GM23338 (cell line): ENCODE data around the gene IFTAP. TPM values are rescaled to one million over a fixed set of nuclear protein-coding genes. Genes with fewer than 3 reads are reported as not detected.

Experiments used
- ATAC-seq: fragments of 200-7000 bp; cut with Tn5 transposase; 3 replicates; pipeline ENCODE4 v1.9.1; 2020
- DNase-seq: peaks from one replicate; pipeline ENCODE4 v3.0.0-alpha.2; 2015; ENCODE audit warnings: low spot score
- H2AFZ ChIP-seq: fragments of 200-600 bp; sonication (generic); 2 replicates; pipeline ENCODE4 v1.8.0; 2016; ENCODE audit warnings: antibody characterized with exemption, mild to moderate bottlenecking, moderate library complexity
- H3F3A ChIP-seq: fragments of 200-600 bp; sonication (generic); replicated peaks from 2 replicates; pipeline ENCODE4 v1.8.0; 2017; ENCODE audit warnings: antibody characterized with exemption, mixed run types, low read depth
- H3K27ac ChIP-seq: fragments of 200-600 bp; sonication (generic); 2 replicates; pipeline ENCODE4 v1.6.1; 2016; ENCODE audit warnings: low read depth
- H3K27me3 ChIP-seq: fragments of 200-600 bp; sonication (generic); 2 replicates; pipeline ENCODE4 v1.8.0; 2016; ENCODE audit warnings: mild to moderate bottlenecking, mixed run types, moderate library complexity; ENCODE audit not compliant: insufficient read depth
- H3K36me3 ChIP-seq: fragments of 200-600 bp; sonication (generic); 2 replicates; pipeline ENCODE4 v1.8.0; 2016; ENCODE audit warnings: mild to moderate bottlenecking; ENCODE audit not compliant: insufficient read depth
- H3K4me1 ChIP-seq: fragments of 200-600 bp; sonication (generic); 2 replicates; pipeline ENCODE4 v1.8.0; 2016; ENCODE audit warnings: mild to moderate bottlenecking, moderate library complexity; ENCODE audit not compliant: insufficient read depth
- H3K4me2 ChIP-seq: fragments of 200-600 bp; sonication (generic); 2 replicates; pipeline ENCODE4 v1.7.1; 2017; ENCODE audit warnings: mixed run types
- H3K4me3 ChIP-seq: fragments of 200-600 bp; sonication (generic); 2 replicates; pipeline ENCODE4 v1.6.1; 2016; ENCODE audit warnings: mixed run types
- H3K79me2 ChIP-seq: fragments of 200-600 bp; sonication (generic); replicated peaks from 2 replicates; pipeline ENCODE4 v1.8.0; 2017; ENCODE audit warnings: mild to moderate bottlenecking; ENCODE audit not compliant: insufficient read depth
- H3K9me2 ChIP-seq: fragments of 200-600 bp; sonication (generic); 2 replicates; pipeline ENCODE4 v1.8.0; 2017; ENCODE audit not compliant: insufficient read depth
- H4K20me1 ChIP-seq: fragments of 200-600 bp; sonication (generic); replicated peaks from 2 replicates; pipeline ENCODE4 v1.8.0; 2017; ENCODE audit warnings: mild to moderate bottlenecking; ENCODE audit not compliant: insufficient read depth
- H3K27ac Mint-ChIP-seq: 2 replicates; pipeline ENCODE4 v1.8.0; 2020; ENCODE audit warnings: inconsistent platforms, mild to moderate bottlenecking, moderate library complexity, mixed read lengths
- H3K27me3 Mint-ChIP-seq: 3 replicates; pipeline ENCODE4 v1.8.0; 2022; ENCODE audit warnings: low read depth, mild to moderate bottlenecking, moderate library complexity, mixed read lengths, inconsistent platforms; ENCODE audit not compliant: insufficient read depth, poor library complexity
- H3K36me3 Mint-ChIP-seq: 3 replicates; pipeline ENCODE4 v1.8.0; 2021; ENCODE audit warnings: low read depth, mild to moderate bottlenecking, inconsistent platforms, moderate library complexity, mixed read lengths
- H3K4me1 Mint-ChIP-seq: 3 replicates; pipeline ENCODE4 v1.8.0; 2020; ENCODE audit warnings: mild to moderate bottlenecking, inconsistent platforms, mixed read lengths
- H3K4me3 Mint-ChIP-seq: 3 replicates; pipeline ENCODE4 v1.8.0; 2021; ENCODE audit warnings: moderate library complexity, mild to moderate bottlenecking, inconsistent platforms, mixed read lengths
- H3K9me3 Mint-ChIP-seq: 3 replicates; pipeline ENCODE4 v1.8.0; 2020; ENCODE audit warnings: moderate library complexity, mild to moderate bottlenecking, inconsistent platforms, mixed read lengths
- CREB1 ChIP-seq: fragments of 250-450 bp; sonication (Bioruptor Pico); IDR thresholded peaks from 2 replicates; pipeline ENCODE4 v1.5.0; 2020; ENCODE audit warnings: low read depth, mild to moderate bottlenecking, moderate library complexity
- JUNB ChIP-seq: IDR thresholded peaks from one replicate; pipeline ENCODE4 v1.6.1; 2016; ENCODE audit warnings: antibody characterized with exemption; ENCODE audit not compliant: unreplicated experiment
- NANOG ChIP-seq: IDR thresholded peaks from 2 replicates; pipeline ENCODE4 v1.6.1; 2016; ENCODE audit warnings: antibody characterized with exemption, borderline replicate concordance
- polyA plus RNA-seq: library from polyadenylated mRNA; unstranded; fragments of >200 nt; fragmentation: Nextera tagmentation; extraction: Ambion mirVana; gene quantifications from 2 replicates; pipeline ENCODE4 v1.2.1, GENCODE V29; 2016
- total RNA-seq: library from RNA; depleted of rRNA; stranded (reverse); fragments of >200 nt; shearing (Covaris generic); gene quantifications from 2 replicates; pipeline ENCODE4 v1.2.3, GENCODE V29; 2014
- TF ChIP-seq, protein P1 (sequence below): IDR thresholded peaks from one replicate; pipeline ENCODE4 v1.6.1; 2018; ENCODE audit warnings: antibody characterized with exemption; ENCODE audit not compliant: unreplicated experiment
- TF ChIP-seq, protein P2 (sequence below): fragments of 250-450 bp; sonication (Bioruptor Pico); IDR thresholded peaks from 2 replicates; pipeline ENCODE4 v1.5.0; 2020; ENCODE audit warnings: mild to moderate bottlenecking, moderate library complexity

The IFTAP gene
- total and polyA plus RNA-seq, 2 experiments from 2014 or later: 17.1 to 39.1 TPM

DNA sequence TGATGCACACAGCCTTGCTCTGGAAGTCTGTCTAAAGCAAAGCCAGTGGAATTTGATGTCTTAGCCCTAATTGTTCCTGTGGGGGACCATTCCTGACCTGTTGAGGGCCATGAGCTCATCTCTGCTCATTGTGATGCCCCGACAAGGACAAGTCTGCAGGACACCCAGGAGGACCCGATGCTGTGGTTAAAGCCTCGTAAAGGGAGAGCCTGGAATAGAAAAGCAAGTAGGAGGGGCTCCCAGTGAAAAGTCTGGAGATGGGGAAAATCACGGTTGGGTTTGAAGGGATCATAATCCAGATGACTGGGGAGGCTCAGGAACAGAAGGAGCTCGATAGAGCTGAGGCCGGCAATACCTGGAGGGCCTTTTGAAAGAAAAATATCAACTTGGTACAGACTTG is 102.2 kb downstream of the IFTAP start:
- Histone ChIP-seq H4K20me1 (no peaks in the 10 kb centered on the region), H3K9me2 (no peaks in the 10 kb centered on the region), H3K79me2 (no peaks in the 10 kb centered on the region), H2AFZ (no peak overlapping the region), H3F3A (no peaks in the 10 kb centered on the region), H3K27me3 (no peaks in the 10 kb centered on the region), H3K36me3 (no peaks in the 10 kb centered on the region), H3K4me2 (no peak overlapping the region), H3K4me3 (no peak overlapping the region), H3K4me1 (peaks cover 15% of the 10 kb centered on the region), H3K27ac (no peak overlapping the region)
- ATAC-seq (no peak), DNase-seq (no peak)
- peaks cover 4% of the 10 kb centered on the region for H3K27me3 Mint-ChIP-seq
- no peaks in the 10 kb centered on the region for H3K9me3 Mint-ChIP-seq
- peaks cover 29% of the 10 kb centered on the region for H3K4me1 Mint-ChIP-seq
- TF ChIP-seq, protein P1, sequence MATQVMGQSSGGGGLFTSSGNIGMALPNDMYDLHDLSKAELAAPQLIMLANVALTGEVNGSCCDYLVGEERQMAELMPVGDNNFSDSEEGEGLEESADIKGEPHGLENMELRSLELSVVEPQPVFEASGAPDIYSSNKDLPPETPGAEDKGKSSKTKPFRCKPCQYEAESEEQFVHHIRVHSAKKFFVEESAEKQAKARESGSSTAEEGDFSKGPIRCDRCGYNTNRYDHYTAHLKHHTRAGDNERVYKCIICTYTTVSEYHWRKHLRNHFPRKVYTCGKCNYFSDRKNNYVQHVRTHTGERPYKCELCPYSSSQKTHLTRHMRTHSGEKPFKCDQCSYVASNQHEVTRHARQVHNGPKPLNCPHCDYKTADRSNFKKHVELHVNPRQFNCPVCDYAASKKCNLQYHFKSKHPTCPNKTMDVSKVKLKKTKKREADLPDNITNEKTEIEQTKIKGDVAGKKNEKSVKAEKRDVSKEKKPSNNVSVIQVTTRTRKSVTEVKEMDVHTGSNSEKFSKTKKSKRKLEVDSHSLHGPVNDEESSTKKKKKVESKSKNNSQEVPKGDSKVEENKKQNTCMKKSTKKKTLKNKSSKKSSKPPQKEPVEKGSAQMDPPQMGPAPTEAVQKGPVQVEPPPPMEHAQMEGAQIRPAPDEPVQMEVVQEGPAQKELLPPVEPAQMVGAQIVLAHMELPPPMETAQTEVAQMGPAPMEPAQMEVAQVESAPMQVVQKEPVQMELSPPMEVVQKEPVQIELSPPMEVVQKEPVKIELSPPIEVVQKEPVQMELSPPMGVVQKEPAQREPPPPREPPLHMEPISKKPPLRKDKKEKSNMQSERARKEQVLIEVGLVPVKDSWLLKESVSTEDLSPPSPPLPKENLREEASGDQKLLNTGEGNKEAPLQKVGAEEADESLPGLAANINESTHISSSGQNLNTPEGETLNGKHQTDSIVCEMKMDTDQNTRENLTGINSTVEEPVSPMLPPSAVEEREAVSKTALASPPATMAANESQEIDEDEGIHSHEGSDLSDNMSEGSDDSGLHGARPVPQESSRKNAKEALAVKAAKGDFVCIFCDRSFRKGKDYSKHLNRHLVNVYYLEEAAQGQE: no peak
- TF ChIP-seq JUNB (no peak), NANOG (no peak), CREB1 (CRISPR knock-in tag) (no peak)
- TF ChIP-seq, protein P2, sequence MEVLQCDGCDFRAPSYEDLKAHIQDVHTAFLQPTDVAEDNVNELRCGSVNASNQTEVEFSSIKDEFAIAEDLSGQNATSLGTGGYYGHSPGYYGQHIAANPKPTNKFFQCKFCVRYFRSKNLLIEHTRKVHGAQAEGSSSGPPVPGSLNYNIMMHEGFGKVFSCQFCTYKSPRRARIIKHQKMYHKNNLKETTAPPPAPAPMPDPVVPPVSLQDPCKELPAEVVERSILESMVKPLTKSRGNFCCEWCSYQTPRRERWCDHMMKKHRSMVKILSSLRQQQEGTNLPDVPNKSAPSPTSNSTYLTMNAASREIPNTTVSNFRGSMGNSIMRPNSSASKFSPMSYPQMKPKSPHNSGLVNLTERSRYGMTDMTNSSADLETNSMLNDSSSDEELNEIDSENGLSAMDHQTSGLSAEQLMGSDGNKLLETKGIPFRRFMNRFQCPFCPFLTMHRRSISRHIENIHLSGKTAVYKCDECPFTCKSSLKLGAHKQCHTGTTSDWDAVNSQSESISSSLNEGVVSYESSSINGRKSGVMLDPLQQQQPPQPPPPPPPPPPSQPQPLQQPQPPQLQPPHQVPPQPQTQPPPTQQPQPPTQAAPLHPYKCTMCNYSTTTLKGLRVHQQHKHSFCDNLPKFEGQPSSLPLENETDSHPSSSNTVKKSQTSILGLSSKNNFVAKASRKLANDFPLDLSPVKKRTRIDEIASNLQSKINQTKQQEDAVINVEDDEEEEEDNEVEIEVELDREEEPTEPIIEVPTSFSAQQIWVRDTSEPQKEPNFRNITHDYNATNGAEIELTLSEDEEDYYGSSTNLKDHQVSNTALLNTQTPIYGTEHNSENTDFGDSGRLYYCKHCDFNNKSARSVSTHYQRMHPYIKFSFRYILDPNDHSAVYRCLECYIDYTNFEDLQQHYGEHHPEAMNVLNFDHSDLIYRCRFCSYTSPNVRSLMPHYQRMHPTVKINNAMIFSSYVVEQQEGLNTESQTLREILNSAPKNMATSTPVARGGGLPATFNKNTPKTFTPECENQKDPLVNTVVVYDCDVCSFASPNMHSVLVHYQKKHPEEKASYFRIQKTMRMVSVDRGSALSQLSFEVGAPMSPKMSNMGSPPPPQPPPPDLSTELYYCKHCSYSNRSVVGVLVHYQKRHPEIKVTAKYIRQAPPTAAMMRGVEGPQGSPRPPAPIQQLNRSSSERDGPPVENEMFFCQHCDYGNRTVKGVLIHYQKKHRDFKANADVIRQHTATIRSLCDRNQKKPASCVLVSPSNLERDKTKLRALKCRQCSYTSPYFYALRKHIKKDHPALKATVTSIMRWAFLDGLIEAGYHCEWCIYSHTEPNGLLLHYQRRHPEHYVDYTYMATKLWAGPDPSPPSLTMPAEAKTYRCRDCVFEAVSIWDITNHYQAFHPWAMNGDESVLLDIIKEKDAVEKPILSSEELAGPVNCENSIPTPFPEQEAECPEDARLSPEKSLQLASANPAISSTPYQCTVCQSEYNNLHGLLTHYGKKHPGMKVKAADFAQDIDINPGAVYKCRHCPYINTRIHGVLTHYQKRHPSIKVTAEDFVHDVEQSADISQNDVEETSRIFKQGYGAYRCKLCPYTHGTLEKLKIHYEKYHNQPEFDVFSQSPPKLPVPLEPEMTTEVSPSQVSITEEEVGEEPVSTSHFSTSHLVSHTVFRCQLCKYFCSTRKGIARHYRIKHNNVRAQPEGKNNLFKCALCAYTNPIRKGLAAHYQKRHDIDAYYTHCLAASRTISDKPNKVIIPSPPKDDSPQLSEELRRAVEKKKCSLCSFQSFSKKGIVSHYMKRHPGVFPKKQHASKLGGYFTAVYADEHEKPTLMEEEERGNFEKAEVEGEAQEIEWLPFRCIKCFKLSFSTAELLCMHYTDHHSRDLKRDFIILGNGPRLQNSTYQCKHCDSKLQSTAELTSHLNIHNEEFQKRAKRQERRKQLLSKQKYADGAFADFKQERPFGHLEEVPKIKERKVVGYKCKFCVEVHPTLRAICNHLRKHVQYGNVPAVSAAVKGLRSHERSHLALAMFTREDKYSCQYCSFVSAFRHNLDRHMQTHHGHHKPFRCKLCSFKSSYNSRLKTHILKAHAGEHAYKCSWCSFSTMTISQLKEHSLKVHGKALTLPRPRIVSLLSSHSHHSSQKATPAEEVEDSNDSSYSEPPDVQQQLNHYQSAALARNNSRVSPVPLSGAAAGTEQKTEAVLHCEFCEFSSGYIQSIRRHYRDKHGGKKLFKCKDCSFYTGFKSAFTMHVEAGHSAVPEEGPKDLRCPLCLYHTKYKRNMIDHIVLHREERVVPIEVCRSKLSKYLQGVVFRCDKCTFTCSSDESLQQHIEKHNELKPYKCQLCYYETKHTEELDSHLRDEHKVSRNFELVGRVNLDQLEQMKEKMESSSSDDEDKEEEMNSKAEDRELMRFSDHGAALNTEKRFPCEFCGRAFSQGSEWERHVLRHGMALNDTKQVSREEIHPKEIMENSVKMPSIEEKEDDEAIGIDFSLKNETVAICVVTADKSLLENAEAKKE (CRISPR knock-in tag): no peak
- H3K36me3 Mint-ChIP-seq: no peaks in the 10 kb centered on the region
- H3K27ac Mint-ChIP-seq: no peak overlapping the region
- no peak overlapping the region for H3K4me3 Mint-ChIP-seq
